WI38 (cell line): ENCODE data around the gene STARD5.

Experiments
- H3K4me3 ChIP-seq: 2 replicates; pipeline ENCODE4 v1.5.1; 2011; ENCODE audit warnings: low read depth, mild to moderate bottlenecking, control low read depth, low read length
- CTCF ChIP-seq: IDR thresholded peaks from 2 replicates; pipeline ENCODE4 v1.5.1; 2012; ENCODE audit warnings: low read depth, mild to moderate bottlenecking, control low read depth, low read length

The STARD5 gene

DNA sequence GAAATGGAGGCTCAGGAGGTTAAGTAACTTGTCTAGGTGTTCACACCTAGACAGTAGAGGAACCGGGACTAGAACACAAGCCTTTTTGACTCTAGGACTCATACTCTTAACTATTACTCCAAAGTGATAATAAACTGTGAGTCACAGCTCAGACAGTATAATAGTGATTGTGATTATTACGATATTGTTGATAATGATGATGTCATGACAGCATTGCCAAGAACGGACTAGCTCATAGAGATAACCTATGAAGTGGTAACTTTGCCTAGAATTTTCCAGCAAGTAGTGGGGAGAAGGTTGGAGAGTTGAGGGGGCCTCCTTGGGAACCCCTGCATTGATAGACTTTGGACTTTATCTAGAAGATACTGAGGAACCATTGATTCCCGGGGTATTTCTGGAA lies 34.0 kb downstream of the STARD5 start:
- no peak for TF ChIP-seq CTCF
- no peak overlapping the region for H3K4me3 ChIP-seq

- no peak for TF ChIP-seq CTCF
- no peak overlapping the region for H3K4me3 ChIP-seq
Observed at GRCh38 chr15:81288616-81289015, 35.3 kb downstream of the STARD5 start.

DNA sequence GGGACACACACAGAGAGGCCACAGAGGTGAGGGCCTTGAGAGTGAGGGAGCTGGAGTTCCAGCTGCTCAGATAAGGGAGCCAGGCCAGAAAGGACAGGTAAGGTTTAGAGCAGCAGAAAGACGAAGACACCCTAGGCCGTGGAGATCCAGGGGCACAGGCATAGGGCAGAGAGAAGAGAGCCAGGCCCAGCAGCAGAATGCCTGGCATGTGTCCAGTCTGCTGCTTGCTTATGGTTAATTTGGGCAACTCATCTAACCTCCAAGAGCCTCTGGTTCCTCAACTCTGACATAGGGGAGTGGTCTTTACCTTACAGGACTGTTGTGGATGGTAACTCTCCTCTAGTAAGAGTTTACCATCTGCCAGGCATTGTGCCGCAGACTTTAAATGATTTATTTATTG lies 35.9 kb downstream of the STARD5 start:
- H3K4me3 ChIP-seq: no peak overlapping the region
- no peak for TF ChIP-seq CTCF

DNA sequence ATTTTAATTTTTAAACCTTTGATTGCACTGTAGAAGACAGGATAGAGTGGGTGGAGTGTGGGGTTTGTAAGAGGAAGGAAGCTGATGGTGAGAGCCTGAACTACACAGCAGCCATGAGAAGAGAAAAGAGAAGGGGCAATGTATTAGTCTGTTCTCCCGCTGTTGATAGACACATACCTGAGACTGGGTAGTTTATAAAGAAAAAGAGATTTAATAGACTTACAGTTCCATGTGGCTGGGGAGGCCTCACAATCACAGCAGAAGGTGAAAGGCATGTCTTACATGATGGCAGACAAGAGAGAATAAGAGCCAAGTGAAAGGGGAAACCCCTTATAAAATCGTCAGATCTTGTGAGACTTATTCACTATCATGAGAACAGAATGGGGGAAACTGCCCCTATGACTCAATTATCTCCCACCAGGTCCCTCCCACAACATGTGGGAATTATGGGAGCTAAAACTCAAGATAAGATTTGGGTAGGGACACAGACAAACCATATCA lies 37.3 kb downstream of the STARD5 start:
- no peak for TF ChIP-seq CTCF
- H3K4me3 ChIP-seq: no peak overlapping the region

- H3K4me3 ChIP-seq: no peak overlapping the region
- no peak for TF ChIP-seq CTCF
Observed at GRCh38 chr15:81285461-81285860, 38.5 kb downstream of the STARD5 start.

- TF ChIP-seq CTCF: no peak
- no peak overlapping the region for H3K4me3 ChIP-seq
Observed at GRCh38 chr15:81284256-81285031, 39.5 kb downstream of the STARD5 start.

DNA sequence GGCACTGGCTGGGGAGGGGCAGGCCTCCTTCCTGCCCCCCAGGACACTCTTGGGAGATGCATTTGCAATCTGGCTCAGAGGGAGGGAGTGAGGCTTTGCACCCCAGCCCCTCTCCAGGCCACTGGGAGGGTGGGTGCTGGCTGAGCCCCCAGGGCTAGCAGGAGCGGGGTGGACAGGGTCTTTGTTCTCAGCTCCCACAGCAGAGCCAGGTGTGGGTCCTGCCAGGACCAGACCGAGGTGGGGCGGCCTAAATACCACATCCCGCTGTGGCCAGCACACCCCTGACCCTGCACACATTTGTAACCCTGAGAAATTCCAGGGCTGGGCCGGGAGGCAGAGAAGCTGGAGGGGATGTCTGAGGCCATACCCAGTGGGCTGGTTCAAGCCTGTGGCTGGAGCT lies 41.0 kb downstream of the STARD5 start:
- TF ChIP-seq CTCF: no peak
- no peak overlapping the region for H3K4me3 ChIP-seq
